Measurements from ENCODE around the gene HMGCS1.

Gene HMGCS1

DNA sequence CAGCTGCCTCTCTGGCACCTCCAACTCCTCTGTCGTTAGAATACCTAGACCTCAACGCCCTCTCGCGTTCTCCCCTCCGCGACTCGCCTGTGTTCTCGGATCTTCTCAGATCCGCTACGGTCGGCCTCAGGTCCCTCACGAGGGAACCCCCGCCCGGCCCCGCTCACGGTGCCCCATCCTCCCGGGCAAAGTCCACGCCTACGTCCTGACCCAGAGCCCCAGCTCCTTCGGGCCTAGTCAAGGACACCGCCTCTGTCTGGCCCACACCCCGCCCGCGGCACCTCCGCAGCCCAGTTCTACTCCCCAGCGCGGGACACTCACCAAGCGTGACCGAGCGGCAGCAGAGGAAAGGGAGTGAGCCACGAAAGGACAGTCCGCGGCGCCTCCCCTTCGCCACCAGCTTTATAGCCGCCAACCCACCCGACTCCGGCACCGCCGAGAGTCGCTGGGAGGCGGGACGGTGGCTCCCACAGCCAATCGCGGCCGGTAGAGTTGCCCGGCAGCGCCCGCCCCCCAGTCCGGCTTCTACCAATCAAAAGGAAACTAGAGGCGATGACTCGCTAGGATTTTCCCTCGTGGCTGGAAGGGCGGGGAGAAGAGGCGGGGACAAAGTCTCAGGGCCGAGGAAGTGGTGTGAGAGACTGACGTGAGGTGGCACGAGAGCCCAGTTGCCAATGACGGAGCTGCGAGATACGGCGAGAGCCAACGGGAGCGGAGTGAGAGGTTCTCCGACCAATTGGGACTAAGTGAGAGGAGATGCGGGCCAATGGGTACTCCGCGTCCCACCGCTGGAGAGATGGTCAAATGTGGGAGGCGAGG, at the start of gene HMGCS1:
Gene HMGCS1, minus strand, starts transcription at position 378 of the 819 bp plus-strand sequence. CDS start 14,447 bp downstream, outside the sequence.
- H3K4me1 ChIP-seq (ENCODE audit: control insufficient read depth, insufficient read depth, low read length) = peaks cover 17% of the 10 kb centered on the region; the same call in 1 of the 2 replicates
- no peaks in the 10 kb centered on the region; the same call in 1 of the 2 replicates for H3K9me3 ChIP-seq (ENCODE audit: control insufficient read depth, insufficient read depth, low read depth, low read length)
- peak within 1 kb of the TSS; percentile 88 for H3K9ac ChIP-seq (ENCODE audit: low read length)
- H3K27ac ChIP-seq (ENCODE audit: low read depth, low read length) = peak within 1 kb of the TSS; percentile 82
- H3K36me3 ChIP-seq (ENCODE audit: control insufficient read depth, insufficient read depth, low read length) = peaks cover 40% of the 10 kb centered on the region; the same call in 1 of the 2 replicates
- H3K4me3 ChIP-seq (ENCODE audit: low read depth, low read length) = peak within 1 kb of the TSS; percentile 97
- no peaks in the 10 kb centered on the region for H3K27me3 ChIP-seq (ENCODE audit: control insufficient read depth, insufficient read depth, low read length)

DNA sequence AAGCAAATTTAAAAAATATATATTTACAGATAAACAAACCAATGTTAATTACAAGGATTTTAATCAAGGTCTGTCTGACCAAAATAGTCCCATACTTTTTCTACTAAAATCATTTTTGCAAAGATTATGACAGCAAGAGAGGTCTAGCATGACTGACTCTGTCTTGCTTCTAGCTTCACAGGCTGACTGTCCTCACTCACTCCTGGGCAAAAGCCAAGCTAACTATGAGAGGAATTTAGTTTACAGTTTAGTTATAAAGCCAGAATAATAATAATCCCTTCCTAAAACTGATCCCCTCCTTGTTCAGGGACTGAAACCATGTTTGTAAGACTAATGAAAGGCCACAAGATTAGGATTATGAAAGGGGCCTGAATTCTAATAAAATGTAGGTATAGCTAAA, 45.5 kb upstream of the HMGCS1 start:
- Histone ChIP-seq H3K36me3 (ENCODE audit: control insufficient read depth, insufficient read depth, low read length) (no peaks in the 10 kb centered on the region), H3K27ac (ENCODE audit: low read depth, low read length) (no peak overlapping the region), H3K9ac (ENCODE audit: low read length) (no peak overlapping the region), H3K4me3 (ENCODE audit: low read depth, low read length) (no peak overlapping the region), H3K4me1 (ENCODE audit: control insufficient read depth, insufficient read depth, low read length) (no peaks in the 10 kb centered on the region), H3K27me3 (ENCODE audit: control insufficient read depth, insufficient read depth, low read length) (no peaks in the 10 kb centered on the region), H3K9me3 (ENCODE audit: control insufficient read depth, insufficient read depth, low read depth, low read length) (peaks cover 17% of the 10 kb centered on the region)

DNA sequence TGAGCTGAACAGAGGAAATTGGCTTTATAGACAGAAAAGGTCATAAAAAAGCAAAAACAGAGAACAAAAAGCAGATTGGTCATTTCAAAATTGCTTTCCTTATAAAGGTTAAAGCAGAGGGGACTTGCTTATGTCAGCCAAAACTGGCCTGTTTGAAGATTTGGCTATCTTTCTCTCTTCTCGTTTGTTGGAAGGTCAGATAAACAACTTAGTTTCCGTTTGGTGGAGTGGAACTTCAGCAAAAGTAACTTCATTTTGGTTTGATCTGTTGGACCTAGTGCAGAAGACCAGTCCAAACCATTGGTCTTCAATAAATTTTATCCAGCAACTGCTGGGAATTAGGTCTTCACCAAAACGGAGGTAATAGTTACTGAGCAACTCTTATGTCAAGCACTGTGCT, 45.1 kb upstream of the HMGCS1 start:
- no peaks in the 10 kb centered on the region for H3K4me1 ChIP-seq (ENCODE audit: control insufficient read depth, insufficient read depth, low read length)
- no peak overlapping the region for H3K27ac ChIP-seq (ENCODE audit: low read depth, low read length)
- H3K9me3 ChIP-seq (ENCODE audit: control insufficient read depth, insufficient read depth, low read depth, low read length) = peaks cover 17% of the 10 kb centered on the region
- H3K27me3 ChIP-seq (ENCODE audit: control insufficient read depth, insufficient read depth, low read length) = no peaks in the 10 kb centered on the region
- no peaks in the 10 kb centered on the region for H3K36me3 ChIP-seq (ENCODE audit: control insufficient read depth, insufficient read depth, low read length)
- no peak overlapping the region for H3K4me3 ChIP-seq (ENCODE audit: low read depth, low read length)
- no peak overlapping the region for H3K9ac ChIP-seq (ENCODE audit: low read length)

DNA sequence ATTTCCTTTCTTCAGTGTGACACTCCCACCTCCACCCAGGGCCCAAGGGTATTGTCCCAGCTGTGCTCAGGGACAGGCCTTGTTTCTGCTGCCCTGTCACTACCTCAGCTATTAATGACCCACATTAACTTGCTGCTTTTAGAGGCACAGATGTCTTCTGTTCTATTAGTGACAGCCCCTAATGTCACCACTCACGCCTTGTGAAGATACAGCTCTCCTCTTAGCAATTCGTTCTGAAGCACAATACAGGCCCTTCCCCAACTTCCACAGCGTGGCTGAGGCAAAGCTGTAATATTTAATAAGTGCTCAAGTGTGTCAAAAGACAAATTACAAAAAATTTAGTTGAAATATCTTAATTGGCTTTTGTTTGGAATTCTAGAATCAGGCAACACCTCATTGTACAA, 44.7 kb upstream of the HMGCS1 start:
- H3K4me1 ChIP-seq (ENCODE audit: control insufficient read depth, insufficient read depth, low read length) = no peaks in the 10 kb centered on the region
- H3K27ac ChIP-seq (ENCODE audit: low read depth, low read length) = no peak overlapping the region
- no peaks in the 10 kb centered on the region for H3K36me3 ChIP-seq (ENCODE audit: control insufficient read depth, insufficient read depth, low read length)
- peaks cover 17% of the 10 kb centered on the region for H3K9me3 ChIP-seq (ENCODE audit: control insufficient read depth, insufficient read depth, low read depth, low read length)
- H3K9ac ChIP-seq (ENCODE audit: low read length) = no peak overlapping the region
- H3K27me3 ChIP-seq (ENCODE audit: control insufficient read depth, insufficient read depth, low read length) = no peaks in the 10 kb centered on the region
- no peak overlapping the region for H3K4me3 ChIP-seq (ENCODE audit: low read depth, low read length)

DNA sequence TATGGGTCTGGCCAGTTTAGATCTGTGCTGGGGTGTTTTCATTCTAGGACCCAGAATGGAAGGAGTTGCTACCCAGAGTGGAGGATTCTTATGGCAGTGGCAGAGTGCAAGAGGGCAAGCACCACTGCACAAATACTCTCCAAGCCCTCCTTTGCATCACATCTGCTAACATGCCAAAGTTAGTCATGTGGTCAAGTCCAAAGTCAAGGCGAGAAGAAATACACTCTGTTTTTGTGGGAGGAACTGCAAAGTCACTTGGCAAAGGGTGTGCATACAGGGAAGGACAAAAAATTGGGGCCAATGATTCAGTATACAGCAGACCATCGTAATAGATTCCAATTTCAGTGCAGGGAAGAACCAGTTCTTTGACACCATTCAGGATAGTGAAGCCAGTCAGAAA, 43.9 kb upstream of the HMGCS1 start:
- Histone ChIP-seq H3K4me1 (ENCODE audit: control insufficient read depth, insufficient read depth, low read length) (no peaks in the 10 kb centered on the region), H3K36me3 (ENCODE audit: control insufficient read depth, insufficient read depth, low read length) (no peaks in the 10 kb centered on the region), H3K9ac (ENCODE audit: low read length) (no peak overlapping the region), H3K27me3 (ENCODE audit: control insufficient read depth, insufficient read depth, low read length) (no peaks in the 10 kb centered on the region), H3K9me3 (ENCODE audit: control insufficient read depth, insufficient read depth, low read depth, low read length) (peaks cover 17% of the 10 kb centered on the region), H3K27ac (ENCODE audit: low read depth, low read length) (no peak overlapping the region), H3K4me3 (ENCODE audit: low read depth, low read length) (no peak overlapping the region)

DNA sequence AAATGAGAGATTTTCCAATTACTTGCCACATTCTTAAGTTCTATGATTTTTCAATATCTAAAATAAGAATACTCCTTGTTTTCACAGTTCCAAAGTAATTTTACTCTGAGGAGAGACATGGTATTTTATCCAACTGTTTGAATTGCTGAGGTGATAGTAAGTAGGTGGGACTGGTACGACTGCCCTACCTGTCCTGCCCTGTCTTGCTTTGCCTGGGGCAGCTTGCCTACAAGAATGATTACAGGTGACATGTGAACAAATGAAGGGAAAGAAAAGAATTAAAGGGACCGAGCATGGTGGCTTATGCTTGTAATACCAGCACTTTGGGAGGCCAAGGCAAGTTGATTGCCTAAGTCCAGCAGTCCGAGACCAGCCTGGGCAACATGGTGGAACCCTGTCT, 41.6 kb upstream of the HMGCS1 start:
- Histone ChIP-seq H3K4me3 (ENCODE audit: low read depth, low read length) (no peak overlapping the region), H3K9me3 (ENCODE audit: control insufficient read depth, insufficient read depth, low read depth, low read length) (peaks cover 10% of the 10 kb centered on the region), H3K9ac (ENCODE audit: low read length) (no peak overlapping the region), H3K4me1 (ENCODE audit: control insufficient read depth, insufficient read depth, low read length) (no peaks in the 10 kb centered on the region), H3K27ac (ENCODE audit: low read depth, low read length) (no peak overlapping the region), H3K27me3 (ENCODE audit: control insufficient read depth, insufficient read depth, low read length) (no peaks in the 10 kb centered on the region), H3K36me3 (ENCODE audit: control insufficient read depth, insufficient read depth, low read length) (no peaks in the 10 kb centered on the region)

DNA sequence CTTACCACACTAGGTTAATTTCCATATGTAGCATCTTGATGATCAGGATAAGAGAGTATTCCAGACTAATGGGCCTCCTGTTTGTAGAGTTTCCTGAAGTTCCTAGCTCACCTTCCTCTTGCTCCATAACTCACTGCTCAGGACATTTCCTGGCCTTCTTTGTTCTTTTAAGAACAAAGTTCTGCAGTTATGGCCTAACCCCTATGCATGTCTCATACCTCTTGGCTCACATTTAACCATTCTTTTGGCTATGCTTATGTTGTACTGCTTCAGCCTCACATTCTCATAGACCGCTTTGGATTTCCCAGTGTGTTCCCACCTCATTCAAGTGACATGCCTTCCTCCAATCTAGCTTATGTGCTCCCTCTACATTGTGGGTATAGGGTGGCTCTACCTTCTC, 40.5 kb upstream of the HMGCS1 start:
- Histone ChIP-seq H3K4me1 (ENCODE audit: control insufficient read depth, insufficient read depth, low read length) (no peaks in the 10 kb centered on the region), H3K4me3 (ENCODE audit: low read depth, low read length) (no peak overlapping the region), H3K9me3 (ENCODE audit: control insufficient read depth, insufficient read depth, low read depth, low read length) (peaks cover under 1% of the 10 kb centered on the region; the same call in 1 of the 2 replicates), H3K27ac (ENCODE audit: low read depth, low read length) (no peak overlapping the region), H3K9ac (ENCODE audit: low read length) (no peak overlapping the region), H3K27me3 (ENCODE audit: control insufficient read depth, insufficient read depth, low read length) (no peaks in the 10 kb centered on the region), H3K36me3 (ENCODE audit: control insufficient read depth, insufficient read depth, low read length) (no peaks in the 10 kb centered on the region)

DNA sequence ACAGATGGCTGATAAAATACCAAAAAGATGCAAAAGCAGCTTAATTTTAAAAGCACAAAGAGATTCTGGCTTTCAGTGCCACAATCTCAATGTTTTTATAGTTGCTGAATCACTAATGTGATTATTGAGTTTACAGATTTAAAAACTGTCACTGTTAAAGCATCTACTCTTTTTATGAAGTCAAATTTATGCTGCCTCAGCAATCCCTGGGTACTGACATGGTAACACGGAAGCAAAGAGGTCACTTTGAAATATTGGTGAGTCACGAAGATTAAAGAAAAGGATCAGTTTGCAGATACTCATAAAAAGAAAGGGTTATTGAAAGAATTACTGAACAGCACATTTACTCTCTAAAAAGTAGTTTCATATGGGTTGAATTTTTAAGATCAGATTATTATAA, 39.7 kb upstream of the HMGCS1 start:
- H3K27ac ChIP-seq (ENCODE audit: low read depth, low read length) = no peak overlapping the region
- no peaks in the 10 kb centered on the region for H3K27me3 ChIP-seq (ENCODE audit: control insufficient read depth, insufficient read depth, low read length)
- no peak overlapping the region for H3K9ac ChIP-seq (ENCODE audit: low read length)
- H3K9me3 ChIP-seq (ENCODE audit: control insufficient read depth, insufficient read depth, low read depth, low read length) = no peaks in the 10 kb centered on the region
- H3K36me3 ChIP-seq (ENCODE audit: control insufficient read depth, insufficient read depth, low read length) = no peaks in the 10 kb centered on the region
- no peaks in the 10 kb centered on the region for H3K4me1 ChIP-seq (ENCODE audit: control insufficient read depth, insufficient read depth, low read length)
- H3K4me3 ChIP-seq (ENCODE audit: low read depth, low read length) = no peak overlapping the region

DNA sequence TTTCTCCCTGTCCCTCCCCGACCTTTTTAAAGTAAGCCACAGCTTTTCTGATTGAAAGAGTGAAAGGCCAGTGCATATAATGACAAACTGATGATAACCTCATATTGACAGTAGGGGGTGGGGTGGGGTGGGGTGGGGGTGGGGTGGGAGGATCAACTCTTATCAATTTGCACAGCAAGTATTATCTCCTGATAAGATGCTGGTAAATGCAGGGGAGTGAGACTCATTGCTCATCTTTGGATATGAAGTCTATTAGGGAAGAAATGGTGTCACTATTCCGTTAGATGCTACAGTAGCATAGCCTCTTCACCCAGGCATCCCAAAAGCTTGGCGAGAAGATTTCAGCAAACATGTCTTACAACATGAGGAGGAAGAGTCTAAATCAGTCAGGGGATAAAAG, 38.9 kb upstream of the HMGCS1 start:
- Histone ChIP-seq H3K36me3 (ENCODE audit: control insufficient read depth, insufficient read depth, low read length) (no peaks in the 10 kb centered on the region), H3K9ac (ENCODE audit: low read length) (no peak overlapping the region), H3K27me3 (ENCODE audit: control insufficient read depth, insufficient read depth, low read length) (no peaks in the 10 kb centered on the region), H3K9me3 (ENCODE audit: control insufficient read depth, insufficient read depth, low read depth, low read length) (no peaks in the 10 kb centered on the region), H3K4me1 (ENCODE audit: control insufficient read depth, insufficient read depth, low read length) (no peaks in the 10 kb centered on the region), H3K27ac (ENCODE audit: low read depth, low read length) (no peak overlapping the region), H3K4me3 (ENCODE audit: low read depth, low read length) (no peak overlapping the region)

DNA sequence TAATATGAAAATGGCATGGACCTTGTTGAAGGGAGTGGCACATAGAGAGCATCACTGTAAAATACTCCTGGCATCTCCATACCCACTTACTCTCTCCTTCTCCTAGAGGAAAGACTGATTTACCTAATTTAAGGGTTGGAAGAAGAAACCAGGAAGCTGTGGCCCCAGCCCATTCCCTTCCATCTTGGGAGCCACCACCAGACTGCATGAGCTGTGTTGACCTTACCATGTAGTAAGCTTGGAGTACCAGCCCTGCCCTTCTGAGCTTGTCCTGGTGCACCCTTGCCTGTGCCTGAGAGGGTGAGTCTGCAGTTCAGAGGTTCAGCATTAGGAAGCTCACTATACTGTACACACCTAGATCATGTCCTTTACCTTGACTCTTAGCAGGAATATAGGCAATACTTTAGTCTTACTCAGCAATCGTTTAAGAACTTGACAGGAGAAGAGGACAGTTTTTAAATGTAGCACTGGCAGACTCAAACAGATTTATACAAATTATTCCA, 35.7 kb upstream of the HMGCS1 start:
- no peaks in the 10 kb centered on the region for H3K36me3 ChIP-seq (ENCODE audit: control insufficient read depth, insufficient read depth, low read length)
- no peaks in the 10 kb centered on the region for H3K4me1 ChIP-seq (ENCODE audit: control insufficient read depth, insufficient read depth, low read length)
- no peak overlapping the region for H3K9ac ChIP-seq (ENCODE audit: low read length)
- no peaks in the 10 kb centered on the region for H3K27me3 ChIP-seq (ENCODE audit: control insufficient read depth, insufficient read depth, low read length)
- no peak overlapping the region for H3K4me3 ChIP-seq (ENCODE audit: low read depth, low read length)
- no peaks in the 10 kb centered on the region for H3K9me3 ChIP-seq (ENCODE audit: control insufficient read depth, insufficient read depth, low read depth, low read length)
- no peak overlapping the region for H3K27ac ChIP-seq (ENCODE audit: low read depth, low read length)

DNA sequence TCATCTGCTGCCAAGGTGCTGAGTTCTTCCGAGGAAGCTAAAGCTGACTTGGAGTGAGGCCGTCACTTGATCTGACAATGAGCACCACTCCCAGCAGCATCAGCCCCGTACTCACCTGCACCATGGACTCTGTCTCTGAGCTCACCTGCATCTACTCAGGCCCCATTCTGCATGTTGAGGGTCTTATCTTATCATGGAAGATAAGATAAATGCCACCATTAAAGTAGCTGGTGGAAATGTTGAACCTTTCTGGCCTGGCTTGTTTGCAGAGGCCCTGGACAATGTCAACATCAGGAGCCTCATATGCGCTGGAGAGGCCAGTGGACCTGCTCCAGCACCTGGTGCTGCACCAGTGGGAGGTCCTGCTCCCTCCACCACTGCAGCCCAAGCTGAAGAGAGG, 35.0 kb upstream of the HMGCS1 start:
- no peaks in the 10 kb centered on the region for H3K27me3 ChIP-seq (ENCODE audit: control insufficient read depth, insufficient read depth, low read length)
- H3K4me3 ChIP-seq (ENCODE audit: low read depth, low read length) = no peak overlapping the region
- no peak overlapping the region for H3K27ac ChIP-seq (ENCODE audit: low read depth, low read length)
- no peaks in the 10 kb centered on the region for H3K9me3 ChIP-seq (ENCODE audit: control insufficient read depth, insufficient read depth, low read depth, low read length)
- H3K9ac ChIP-seq (ENCODE audit: low read length) = no peak overlapping the region
- H3K4me1 ChIP-seq (ENCODE audit: control insufficient read depth, insufficient read depth, low read length) = no peaks in the 10 kb centered on the region
- no peaks in the 10 kb centered on the region for H3K36me3 ChIP-seq (ENCODE audit: control insufficient read depth, insufficient read depth, low read length)

Measured in HUES6 (cell line).